Cardiac muscle cell (in vitro differentiated cells and primary cell): ENCODE data around the gene PCDH1. TPM values are rescaled to one million over a fixed set of nuclear protein-coding genes. Genes with fewer than 3 reads are reported as not detected.
A peak's percentile ranks its signal among the peaks of the same experiment; 100 is the strongest.

Source experiments
- DNase-seq, 2 donors: peaks; one replicate each; pipeline versions ENCODE4 v3.0.0 to v3.0.0-alpha.2; 2010 to 2017; ENCODE audit warnings: low read depth in 1 of 2, low spot score in 1 of 2
- H3K27ac ChIP-seq: fragments of 200-600 bp; sonication (generic); 2 replicates; pipeline ENCODE4 v1.5.1; 2016
- H3K27me3 ChIP-seq: fragments of 200-600 bp; sonication (generic); 2 replicates; pipeline ENCODE4 v1.6.0; 2016; ENCODE audit warnings: control low read depth
- H3K36me3 ChIP-seq: fragments of 200-600 bp; sonication (generic); 2 replicates; pipeline ENCODE4 v1.5.1; 2016; ENCODE audit warnings: control low read depth
- H3K4me1 ChIP-seq: fragments of 200-600 bp; sonication (generic); 2 replicates; pipeline ENCODE4 v1.8.1; 2017; ENCODE audit warnings: low read depth, mild to moderate bottlenecking, mixed run types
- H3K4me3 ChIP-seq: fragments of 200-600 bp; sonication (generic); 2 replicates; pipeline ENCODE4 v1.5.1; 2016; ENCODE audit warnings: mild to moderate bottlenecking
- H3K9me3 ChIP-seq: fragments of 200-600 bp; sonication (generic); 2 replicates; pipeline ENCODE4 v1.5.1; 2017; ENCODE audit warnings: low read depth, mild to moderate bottlenecking, control low read depth
- CTCF ChIP-seq: IDR thresholded peaks from 2 replicates; pipeline ENCODE4 v1.5.1; 2012; ENCODE audit warnings: low read depth, mild to moderate bottlenecking, low read length
- polyA plus RNA-seq: library from polyadenylated mRNA; unstranded; fragments of >200 nt; fragmentation: Nextera tagmentation; extraction: Ambion mirVana; gene quantifications from 2 replicates; pipeline ENCODE4 v1.2.1, GENCODE V29; 2016
- total RNA-seq: library from RNA; depleted of rRNA; stranded (reverse); fragments of >200 nt; gene quantifications from 2 replicates; pipeline ENCODE4 v1.2.3, GENCODE V29; 2016

The PCDH1 gene
- total and polyA plus RNA-seq, 2 experiments from 2014 or later = 0.63 to 0.77 TPM

GRCh38 chr5:141850244-141850768 is 27.9 kb downstream of the PCDH1 start:
- no peaks in the 10 kb centered on the region for H3K4me1 ChIP-seq
- no peak for TF ChIP-seq CTCF
- H3K27ac ChIP-seq = peak overlapping the region; percentile 80
- H3K4me3 ChIP-seq = peak overlapping the region; percentile 69
- H3K27me3 ChIP-seq = no peaks in the 10 kb centered on the region
- H3K9me3 ChIP-seq = no peaks in the 10 kb centered on the region
- no peaks in the 10 kb centered on the region for H3K36me3 ChIP-seq
- DNase-seq = peak; percentile 48 to 60

- TF ChIP-seq CTCF = no peak
- Histone ChIP-seq H3K4me3 (peak overlapping the region; percentile 69), H3K27me3 (no peaks in the 10 kb centered on the region), H3K27ac (peak overlapping the region; percentile 80), H3K4me1 (no peaks in the 10 kb centered on the region), H3K36me3 (no peaks in the 10 kb centered on the region), H3K9me3 (no peaks in the 10 kb centered on the region)
- DNase-seq = peak; percentile 87 to 88
Observed at GRCh38 chr5:141849415-141850243, 28.6 kb downstream of the PCDH1 start.

GRCh38 chr5:141848744-141849414 is 29.3 kb downstream of the PCDH1 start:
- no peaks in the 10 kb centered on the region for H3K27me3 ChIP-seq
- TF ChIP-seq CTCF = no peak
- H3K27ac ChIP-seq = peak overlapping the region; percentile 80
- peak in 1 of 2 donors; percentile 55 for DNase-seq
- no peaks in the 10 kb centered on the region for H3K9me3 ChIP-seq
- H3K36me3 ChIP-seq = no peaks in the 10 kb centered on the region
- peak overlapping the region; percentile 69 for H3K4me3 ChIP-seq
- H3K4me1 ChIP-seq = no peaks in the 10 kb centered on the region

GRCh38 chr5:141846031-141846430 is 32.2 kb downstream of the PCDH1 start:
- H3K4me1 ChIP-seq = no peaks in the 10 kb centered on the region
- no peak overlapping the region for H3K27ac ChIP-seq
- peak; percentile 29 to 73 for DNase-seq
- no peak for TF ChIP-seq CTCF
- no peaks in the 10 kb centered on the region for H3K9me3 ChIP-seq
- no peaks in the 10 kb centered on the region for H3K27me3 ChIP-seq
- H3K36me3 ChIP-seq = no peaks in the 10 kb centered on the region
- no peak overlapping the region for H3K4me3 ChIP-seq

GRCh38 chr5:141845371-141845851 is 32.8 kb downstream of the PCDH1 start:
- Histone ChIP-seq H3K27me3 (no peaks in the 10 kb centered on the region), H3K9me3 (no peaks in the 10 kb centered on the region), H3K36me3 (no peaks in the 10 kb centered on the region), H3K27ac (no peak overlapping the region), H3K4me1 (no peaks in the 10 kb centered on the region), H3K4me3 (no peak overlapping the region)
- no peak for DNase-seq
- TF ChIP-seq CTCF = no peak
